HUES48 (cell line): ENCODE results near the gene RENBP.
"Not testable (repeated sequence)": the region's sequence is repeated elsewhere in the genome, so short reads cannot be mapped to it uniquely, and the experiment has no call there.

ENCODE experiments used
- H3K27ac ChIP-seq: one replicate; pipeline ENCODE4 v1.7.0; 2013; ENCODE audit warnings: low read depth, low read length, inconsistent platforms
- H3K27me3 ChIP-seq: 2 replicates; pipeline ENCODE4 v1.6.1; 2013; ENCODE audit warnings: mild to moderate bottlenecking, low read length; ENCODE audit not compliant: control insufficient read depth, insufficient read depth
- H3K36me3 ChIP-seq: 2 replicates; pipeline ENCODE4 v1.6.1; 2013; ENCODE audit warnings: low read length; ENCODE audit not compliant: control insufficient read depth, insufficient read depth
- H3K4me1 ChIP-seq: 2 replicates; pipeline ENCODE4 v1.6.1; 2013; ENCODE audit warnings: mild to moderate bottlenecking, low read length; ENCODE audit not compliant: control insufficient read depth, insufficient read depth
- H3K4me3 ChIP-seq: 2 replicates; pipeline ENCODE4 v1.5.1; 2013; ENCODE audit warnings: mild to moderate bottlenecking, low read depth, low read length
- H3K9ac ChIP-seq: 2 replicates; pipeline ENCODE4 v1.6.1; 2013; ENCODE audit warnings: mild to moderate bottlenecking, low read depth, low read length, moderate library complexity
- H3K9me3 ChIP-seq: 2 replicates; pipeline ENCODE4 v1.6.1; 2013; ENCODE audit warnings: low read length; ENCODE audit not compliant: control insufficient read depth, insufficient read depth

Gene RENBP

DNA sequence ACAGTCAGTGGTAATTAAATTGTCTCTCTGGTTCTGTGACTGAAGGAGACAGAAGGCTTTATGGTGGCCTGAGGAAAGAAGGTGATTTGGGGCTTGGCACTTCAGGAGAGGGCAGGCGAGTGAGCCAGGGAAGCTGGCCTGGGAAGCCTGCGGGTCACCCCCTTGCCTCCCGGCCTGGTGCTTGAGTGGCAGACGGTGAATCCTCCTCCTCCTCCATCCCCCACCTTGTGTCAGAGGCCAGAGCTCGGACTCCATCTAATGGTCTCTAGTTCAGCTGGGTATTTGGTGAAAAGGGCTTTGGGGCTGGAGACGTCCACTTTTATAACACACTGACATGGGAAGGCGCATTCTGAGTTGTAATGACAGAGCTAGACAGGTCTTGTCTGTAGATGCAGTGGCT, 36.8 kb upstream of the RENBP start:
- H3K27ac ChIP-seq: no peak overlapping the region

DNA sequence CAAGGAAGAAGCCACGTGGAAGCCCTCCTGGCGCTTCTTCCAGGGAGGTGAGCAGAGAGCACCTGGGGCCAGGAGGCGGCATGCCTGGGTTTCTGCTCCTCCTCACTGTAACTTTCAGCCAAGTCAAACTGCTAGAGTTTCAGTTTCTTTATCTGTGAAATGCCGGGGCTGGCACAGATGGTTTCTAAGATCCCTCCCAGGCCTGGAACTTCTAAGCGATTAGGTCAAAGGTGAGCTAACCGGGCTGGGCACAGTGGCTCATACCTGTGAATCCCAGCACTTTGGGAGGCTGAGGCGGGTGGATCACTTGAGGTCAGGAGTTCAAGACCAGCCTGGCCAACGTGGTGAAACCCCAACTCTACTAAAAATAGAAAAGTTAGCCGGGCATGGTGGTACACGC, 36.0 kb upstream of the RENBP start:
- H3K4me3 ChIP-seq, H3K9ac ChIP-seq, H3K27me3 ChIP-seq, H3K36me3 ChIP-seq, H3K27ac ChIP-seq, H3K4me1 ChIP-seq: not testable (repeated sequence)
- H3K9me3 ChIP-seq: peaks cover 14% of the 10 kb centered on the region

More for the DNA sequence above, 36.8 kb upstream of the RENBP start:
- Histone ChIP-seq H3K27me3 (no peaks in the 10 kb centered on the region), H3K4me1 (no peaks in the 10 kb centered on the region), H3K9me3 (peaks cover 14% of the 10 kb centered on the region), H3K36me3 (no peaks in the 10 kb centered on the region), H3K4me3 (no peak overlapping the region), H3K9ac (no peak overlapping the region)

- H3K4me3 ChIP-seq: no peak overlapping the region
- no peaks in the 10 kb centered on the region for H3K4me1 ChIP-seq
- H3K9me3 ChIP-seq: no peaks in the 10 kb centered on the region
- H3K36me3 ChIP-seq: no peaks in the 10 kb centered on the region
- H3K27me3 ChIP-seq: no peaks in the 10 kb centered on the region
- no peak overlapping the region for H3K9ac ChIP-seq
- no peak overlapping the region for H3K27ac ChIP-seq
Measured at GRCh38 chrX:153974726-153975286, 30.4 kb upstream of the RENBP start.

- H3K4me3 ChIP-seq: no peak overlapping the region
- no peaks in the 10 kb centered on the region for H3K27me3 ChIP-seq
- H3K27ac ChIP-seq: peak overlapping the region; percentile 11
- H3K9ac ChIP-seq: no peak overlapping the region
- no peaks in the 10 kb centered on the region for H3K9me3 ChIP-seq
- no peaks in the 10 kb centered on the region for H3K4me1 ChIP-seq
- H3K36me3 ChIP-seq: no peaks in the 10 kb centered on the region
Measured at GRCh38 chrX:153974003-153974725, 29.7 kb upstream of the RENBP start.

DNA sequence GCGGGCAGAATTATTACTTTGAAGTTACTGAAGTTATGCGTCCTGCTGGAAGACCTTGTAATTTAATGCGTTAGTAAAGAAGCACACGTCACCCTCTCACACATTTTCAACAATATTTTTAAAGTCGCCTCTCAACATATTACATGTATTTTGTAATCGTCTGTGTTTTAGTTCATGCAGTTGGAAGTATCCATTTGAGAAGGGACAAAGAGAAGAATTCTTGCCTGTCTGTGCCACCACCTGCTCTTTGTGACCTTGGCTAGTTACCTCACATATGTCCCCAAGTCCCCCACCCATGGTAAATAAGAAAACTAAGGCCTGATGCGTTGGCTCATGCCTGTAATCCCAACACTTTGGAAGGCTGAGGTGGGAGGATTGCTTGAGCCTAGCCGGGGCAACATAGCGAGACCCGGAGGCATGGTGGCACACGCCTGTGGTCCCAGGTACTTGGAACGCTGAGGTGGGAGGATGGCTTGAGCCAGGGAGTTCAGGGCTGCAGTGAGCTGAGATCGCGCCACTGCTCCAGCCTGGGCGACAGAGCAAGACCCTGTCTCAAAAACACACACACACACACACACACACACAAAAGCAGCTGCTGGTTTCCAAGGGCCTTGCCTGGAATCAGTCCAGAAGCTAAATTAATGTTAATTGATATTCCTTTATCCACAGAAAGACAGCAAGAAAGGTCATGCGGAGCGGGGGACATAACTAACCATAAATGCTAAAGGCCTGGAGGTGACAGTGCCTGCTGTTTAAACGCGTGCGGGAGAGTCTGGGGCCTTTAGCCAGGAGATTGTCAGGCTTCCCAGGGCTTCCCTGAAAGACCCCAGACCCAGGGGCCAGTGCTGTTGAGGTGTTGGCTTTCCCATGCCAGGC, 28.9 kb upstream of the RENBP start:
- Histone ChIP-seq H3K9ac (peak overlapping the region; percentile 99), H3K27me3 (no peaks in the 10 kb centered on the region), H3K9me3 (no peaks in the 10 kb centered on the region), H3K36me3 (no peaks in the 10 kb centered on the region; the same call in none of the 2 replicates), H3K4me1 (peaks cover 8% of the 10 kb centered on the region), H3K27ac (peak overlapping the region; percentile 100), H3K4me3 (peak overlapping the region; percentile 83)

DNA sequence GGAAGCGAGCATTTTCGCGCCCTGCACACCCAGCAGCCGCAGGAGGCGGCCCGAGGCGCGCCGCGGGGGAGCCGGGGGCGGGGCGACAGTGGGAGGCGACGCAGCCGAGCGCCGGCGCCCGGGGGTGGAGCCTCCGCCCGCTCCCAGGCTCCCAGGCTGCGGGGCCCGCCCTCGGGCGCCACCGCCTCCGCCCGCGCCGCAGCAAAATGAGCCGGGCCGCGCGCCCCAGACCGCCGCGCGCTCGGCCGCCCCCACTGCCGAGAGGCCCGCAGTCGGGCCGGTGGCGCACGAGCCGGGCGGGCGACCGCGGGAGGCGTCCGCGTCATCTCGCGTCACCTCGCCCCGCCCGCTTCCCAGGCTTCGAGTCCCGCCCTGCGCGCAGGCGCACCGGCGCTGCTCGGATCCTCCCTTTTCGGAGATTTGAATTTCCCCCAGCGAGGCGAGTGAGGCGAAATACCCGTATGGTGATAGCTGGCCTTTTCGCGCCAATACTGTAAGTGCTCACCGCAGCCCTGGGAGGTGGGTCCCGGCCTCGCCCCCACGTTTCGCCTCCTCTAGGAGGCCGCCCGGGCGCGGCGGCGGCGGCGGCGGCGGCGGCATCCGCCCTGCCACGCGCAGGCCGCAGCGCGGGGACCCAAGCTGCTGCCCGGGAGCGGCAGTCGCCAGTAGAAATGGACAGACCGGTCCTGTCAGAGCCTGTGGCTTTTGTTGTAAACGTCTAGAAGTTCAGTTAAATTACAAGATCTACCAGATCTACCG, 28.1 kb upstream of the RENBP start, which contains the start of gene TMEM187:
TSS of gene TMEM187 (plus strand) at position 387 of the 759 bp plus-strand sequence. CDS start 9,309 bp downstream, outside the sequence.
- Histone ChIP-seq H3K36me3 (no peaks in the 10 kb centered on the region; the same call in none of the 2 replicates), H3K4me1 (peaks cover 16% of the 10 kb centered on the region)

GRCh38 chrX:153971450-153972367, 27.3 kb upstream of the RENBP start, which contains the start of gene HCFC1:
HCFC1 (minus strand) TSS chrX:153971818; CDS start chrX:153970840, 978 bp downstream.
- peak within 1 kb of the TSS; percentile 100 for H3K27ac ChIP-seq
- peak within 1 kb of the TSS; percentile 99 for H3K9ac ChIP-seq
- no peaks in the 10 kb centered on the region for H3K27me3 ChIP-seq
- H3K4me1 ChIP-seq: peaks cover 24% of the 10 kb centered on the region
- H3K9me3 ChIP-seq: no peaks in the 10 kb centered on the region
- H3K4me3 ChIP-seq: peak within 1 kb of the TSS; percentile 83
- no peaks in the 10 kb centered on the region; the same call in none of the 2 replicates for H3K36me3 ChIP-seq

More for the DNA sequence above, 28.1 kb upstream of the RENBP start, which contains the start of gene TMEM187:
- H3K4me3 ChIP-seq: peak within 1 kb of the TSS; percentile 83
- H3K9me3 ChIP-seq: no peaks in the 10 kb centered on the region
- peak within 1 kb of the TSS; percentile 99 for H3K9ac ChIP-seq
- peak within 1 kb of the TSS; percentile 100 for H3K27ac ChIP-seq
- no peaks in the 10 kb centered on the region for H3K27me3 ChIP-seq

DNA sequence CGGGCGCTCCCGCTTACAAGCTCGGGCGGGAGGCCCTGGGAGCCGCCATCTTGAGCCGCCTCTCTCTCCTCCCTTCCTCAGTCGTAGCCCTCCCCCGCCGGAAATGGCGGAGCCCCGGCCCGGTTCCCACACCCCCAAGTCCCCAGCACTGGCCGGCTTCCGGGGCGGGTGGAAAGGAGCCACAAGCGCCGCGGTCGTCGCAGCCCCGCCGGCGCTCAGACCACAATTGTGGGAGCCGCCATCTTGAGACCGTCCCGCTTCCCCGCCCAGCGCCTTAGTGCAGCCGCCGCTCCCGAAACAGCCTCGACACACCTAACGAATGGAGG, 26.6 kb upstream of the RENBP start:
- Histone ChIP-seq H3K9me3 (no peaks in the 10 kb centered on the region), H3K27ac (peak overlapping the region; percentile 100), H3K4me3 (peak overlapping the region; percentile 83), H3K36me3 (no peaks in the 10 kb centered on the region; the same call in none of the 2 replicates), H3K9ac (peak overlapping the region; percentile 99), H3K27me3 (no peaks in the 10 kb centered on the region), H3K4me1 (peaks cover 27% of the 10 kb centered on the region)

- Histone ChIP-seq H3K27me3 (no peaks in the 10 kb centered on the region), H3K9me3 (no peaks in the 10 kb centered on the region)
Measured at GRCh38 chrX:153970357-153971123, 26.1 kb upstream of the RENBP start.

More at GRCh38 chrX:153970357-153971123, 26.1 kb upstream of the RENBP start:
- H3K36me3 ChIP-seq: no peaks in the 10 kb centered on the region; the same call in none of the 2 replicates
- peaks cover 27% of the 10 kb centered on the region for H3K4me1 ChIP-seq
- H3K4me3 ChIP-seq: peak overlapping the region; percentile 83
- peak overlapping the region; percentile 100 for H3K27ac ChIP-seq
- peak overlapping the region; percentile 99 for H3K9ac ChIP-seq
